Erythroblast (primary cell): ENCODE measurements around the gene MSMB.
"Not testable (repeated sequence)": the region's sequence is repeated elsewhere in the genome, so short reads cannot be mapped to it uniquely, and the experiment has no call there.

Source experiments
- DNase-seq, 2 experiments: peaks; one replicate each; lab custom pipeline; 2025; lab: John Stamatoyannopoulos, UW
- GATA1 ChIP-seq: IDR thresholded peaks from 2 replicates; pipeline ENCODE4 v1.6.1; 2011; ENCODE audit warnings: low read depth, mild to moderate bottlenecking, control low read depth, low read length, moderate library complexity
- POLR2A ChIP-seq: IDR thresholded peaks from 2 replicates; pipeline ENCODE4 v1.6.1; 2011; ENCODE audit warnings: mild to moderate bottlenecking, low read length

MSMB gene

DNA sequence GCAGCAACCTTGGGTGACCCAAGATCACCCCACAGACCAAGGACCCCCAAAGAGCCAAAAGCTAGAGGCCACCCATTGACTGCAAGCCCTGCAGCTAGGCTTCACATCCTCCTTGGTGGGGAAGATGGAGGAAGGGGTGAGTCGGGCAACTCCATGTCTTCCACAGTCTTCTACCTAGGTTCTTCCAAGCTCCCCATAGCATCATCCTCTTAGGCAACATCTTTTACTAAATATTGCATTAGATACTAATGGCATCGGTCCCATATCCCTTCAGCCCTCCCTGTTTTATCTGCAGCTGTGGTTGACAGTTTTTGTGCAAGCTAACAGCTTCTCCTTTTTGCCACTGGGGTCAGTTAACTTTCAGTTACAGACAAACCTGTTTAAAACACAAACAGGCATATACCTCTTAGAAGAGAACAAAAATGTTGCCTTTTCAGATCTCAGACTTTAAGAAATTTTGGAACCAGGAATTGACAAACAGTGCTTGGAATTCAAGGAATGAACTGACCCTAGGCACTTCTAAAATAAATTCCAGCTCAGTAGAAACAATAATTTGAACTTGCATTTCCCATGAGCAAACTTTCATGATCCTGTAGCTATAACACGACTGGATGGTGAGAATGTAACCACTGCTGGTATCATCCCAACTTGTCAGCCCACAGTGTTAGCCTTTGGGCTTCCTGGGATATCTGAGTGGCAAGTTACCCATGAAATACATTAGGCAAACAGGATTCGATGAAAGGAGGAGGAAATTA, 33.9 kb upstream of the MSMB start:
- DNase-seq: peak; percentile 11 to 37
- TF ChIP-seq POLR2A (no peak), GATA1 (no peak)

- peak; percentile 10 to 52 for DNase-seq
Measured at GRCh38 chr10:46077731-46078413, 31.8 kb upstream of the MSMB start.

DNA sequence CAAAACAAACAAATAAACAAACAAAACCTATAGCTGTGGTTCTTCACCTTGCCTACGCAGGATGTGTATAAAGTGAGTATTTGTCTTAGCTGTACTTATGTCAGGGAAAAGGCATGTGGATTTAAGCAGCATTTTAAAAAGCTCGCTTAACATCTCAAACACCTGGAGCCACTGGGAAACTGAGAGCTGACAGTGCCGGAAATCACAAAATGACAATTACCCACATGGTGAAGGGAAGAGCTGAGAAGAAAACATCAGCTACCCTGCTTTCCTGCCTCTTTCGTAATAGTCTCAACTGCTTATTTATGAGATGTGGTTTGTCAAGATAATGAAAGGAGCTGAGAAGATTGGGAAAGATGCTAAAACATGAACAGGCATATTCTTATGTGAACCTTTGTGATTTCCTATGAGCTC, 31.1 kb upstream of the MSMB start:
- TF ChIP-seq GATA1: no peak
- TF ChIP-seq POLR2A: no peak
- peak in 1 of 2 experiments; percentile 53 for DNase-seq

More at GRCh38 chr10:46077731-46078413, 31.8 kb upstream of the MSMB start:
- TF ChIP-seq POLR2A: no peak
- TF ChIP-seq GATA1: no peak

GRCh38 chr10:46075869-46076268, 29.8 kb upstream of the MSMB start:
- no peak for DNase-seq
- no peak for TF ChIP-seq POLR2A

DNA sequence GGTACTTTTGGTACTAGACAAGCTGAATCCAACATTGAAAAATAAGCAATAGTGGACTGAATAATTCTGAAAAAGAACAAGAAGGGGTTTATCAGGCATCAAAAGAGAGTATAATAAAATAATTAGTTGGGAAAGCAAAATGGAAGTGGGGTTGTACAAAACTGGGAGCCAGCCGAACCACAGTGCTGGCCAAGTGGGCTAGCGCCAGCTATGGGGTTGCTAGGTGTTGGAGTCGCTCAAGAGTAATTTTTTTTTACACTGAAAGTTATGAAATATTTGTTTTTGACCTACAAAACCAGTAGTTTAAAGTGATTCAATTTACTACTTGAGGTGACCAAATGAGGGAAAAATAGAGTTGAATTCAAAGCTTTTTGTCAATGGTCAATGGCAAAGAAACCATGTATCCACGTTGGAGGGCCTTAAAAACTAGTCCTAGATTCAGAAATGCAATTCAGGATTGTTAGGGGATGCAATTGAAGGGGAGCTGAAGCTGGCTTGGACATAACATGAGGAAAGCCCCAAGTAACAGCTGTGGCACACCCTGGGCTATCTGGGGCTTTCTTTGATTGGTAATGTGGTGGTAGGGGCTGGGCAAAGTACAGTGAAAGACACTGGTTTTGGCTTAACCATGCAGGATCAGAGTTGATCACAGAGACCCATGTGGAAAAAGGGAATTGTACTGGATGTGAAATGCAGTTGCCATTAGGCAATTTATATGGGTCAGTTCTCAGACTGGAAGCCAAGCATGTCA, 28.3 kb upstream of the MSMB start:
- TF ChIP-seq GATA1 (no peak), POLR2A (no peak)
- no peak for DNase-seq

- no peak for TF ChIP-seq GATA1
- TF ChIP-seq POLR2A: no peak
- DNase-seq: no peak
Measured at GRCh38 chr10:46073564-46073963, 27.5 kb upstream of the MSMB start.

- no peak for DNase-seq
- TF ChIP-seq POLR2A (no peak), GATA1 (no peak)
Measured at GRCh38 chr10:46070749-46071148, 24.7 kb upstream of the MSMB start.

GRCh38 chr10:46069771-46070463, 23.8 kb upstream of the MSMB start:
- TF ChIP-seq GATA1 (no peak), POLR2A (no peak)

DNA sequence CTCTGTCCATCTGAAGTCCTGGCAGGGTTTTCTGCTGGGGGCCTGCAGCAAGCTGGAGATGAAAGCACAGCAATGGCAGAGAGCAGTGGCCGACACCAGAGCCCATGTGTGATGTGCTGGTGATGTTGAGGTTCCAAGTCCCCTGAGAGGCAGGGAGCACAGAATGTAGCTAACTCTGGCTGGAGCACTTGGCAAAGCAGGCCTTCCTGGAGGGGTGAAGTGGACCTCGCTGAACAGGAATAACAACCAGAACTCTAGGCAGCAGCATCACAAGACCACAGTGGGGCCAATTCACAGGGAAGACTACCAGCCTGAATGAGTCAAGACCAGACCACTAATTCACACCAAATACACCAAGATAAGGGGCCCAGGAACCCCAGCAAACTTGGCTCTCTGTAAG, 22.8 kb upstream of the MSMB start:
- no peak for DNase-seq
- TF ChIP-seq GATA1 (no peak), POLR2A (no peak)

More at GRCh38 chr10:46069771-46070463, 23.8 kb upstream of the MSMB start:
- DNase-seq: no peak

DNA sequence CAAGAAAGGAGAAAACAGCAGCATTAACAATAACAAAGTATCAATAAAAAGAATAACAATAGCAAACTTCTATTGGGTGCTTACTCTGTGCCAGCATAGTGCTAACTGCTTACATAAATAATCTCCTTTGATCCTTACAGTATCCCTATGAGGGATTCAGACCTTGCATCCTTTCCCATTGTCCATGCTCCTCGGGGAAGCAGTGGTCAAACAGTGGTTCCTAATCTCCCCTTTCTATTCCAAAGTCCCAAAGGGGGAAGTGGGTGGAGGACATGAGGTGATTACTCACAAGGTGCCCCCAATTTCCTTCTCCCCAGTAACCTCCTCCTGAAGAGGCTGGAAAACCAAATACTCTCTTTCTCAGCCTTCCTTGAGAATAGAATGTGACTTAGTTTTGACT, 22.0 kb upstream of the MSMB start:
- TF ChIP-seq GATA1 (no peak), POLR2A (no peak)
- DNase-seq: no peak

GRCh38 chr10:46064269-46064817, 18.3 kb upstream of the MSMB start:
- no peak for TF ChIP-seq GATA1
- no peak for TF ChIP-seq POLR2A
- DNase-seq: no peak

GRCh38 chr10:46062723-46063428, 16.8 kb upstream of the MSMB start:
- no peak for DNase-seq
- TF ChIP-seq GATA1 (no peak), POLR2A (no peak)

- no peak for DNase-seq
- no peak for TF ChIP-seq POLR2A
- no peak for TF ChIP-seq GATA1
Measured at GRCh38 chr10:46060706-46061105, 14.6 kb upstream of the MSMB start.

- not testable (repeated sequence) for DNase-seq
Measured at GRCh38 chr10:46057927-46058326, 11.9 kb upstream of the MSMB start.
